HEK293T (cell line): ENCODE data around the gene CHST2.
"Not testable (repeated sequence)": the region's sequence is repeated elsewhere in the genome, so short reads cannot be mapped to it uniquely, and the experiment has no call there.

Experiments used
- CTCF ChIA-PET: fragments of 350-600 bp; formaldehyde crosslinking; extraction: SDS; loops from one replicate; lab custom pipeline; 2021; ENCODE audit warnings: antibody characterized with exemption, inconsistent platforms; lab: Yijun Ruan, JAX
- POLR2A ChIA-PET: fragments of 350-600 bp; formaldehyde crosslinking; extraction: SDS; loops from one replicate; lab custom pipeline; 2020; ENCODE audit warnings: antibody characterized with exemption, inconsistent platforms; lab: Yijun Ruan, JAX
- DNase-seq: peaks from one replicate; pipeline ENCODE4 v3.0.0; 2012; ENCODE audit warnings: mixed read lengths; ENCODE audit errors: extremely low spot score
- ARNT ChIP-seq: fragments of 450-650 bp; IDR thresholded peaks from 2 replicates; pipeline ENCODE4 v1.6.1; 2017; ENCODE audit warnings: mild to moderate bottlenecking
- BHLHE40 ChIP-seq: fragments of 450-650 bp; IDR thresholded peaks from 2 replicates; pipeline ENCODE4 v1.6.1; 2016; ENCODE audit warnings: mild to moderate bottlenecking, moderate library complexity, borderline replicate concordance
- CTBP1 ChIP-seq: fragments of 450-650 bp; IDR thresholded peaks from 2 replicates; pipeline ENCODE4 v1.6.1; 2016; ENCODE audit warnings: borderline replicate concordance
- ELF4 ChIP-seq: fragments of 450-650 bp; IDR thresholded peaks from 2 replicates; pipeline ENCODE4 v1.6.1; 2017; ENCODE audit warnings: antibody characterized with exemption
- FOXA1 ChIP-seq: fragments of 450-650 bp; IDR thresholded peaks from 2 replicates; pipeline ENCODE4 v1.6.1; 2016; ENCODE audit warnings: mild to moderate bottlenecking
- FOXK2 ChIP-seq: fragments of 450-650 bp; IDR thresholded peaks from 2 replicates; pipeline ENCODE4 v1.6.1; 2016; ENCODE audit warnings: mild to moderate bottlenecking
- FOXM1 ChIP-seq: fragments of 450-650 bp; IDR thresholded peaks from 2 replicates; pipeline ENCODE4 v1.6.1; 2017; ENCODE audit warnings: mild to moderate bottlenecking, borderline replicate concordance
- HDGF ChIP-seq: fragments of 450-650 bp; IDR thresholded peaks from 2 replicates; pipeline ENCODE4 v1.6.1; 2017; ENCODE audit warnings: antibody characterized with exemption, borderline replicate concordance
- L3MBTL2 ChIP-seq: fragments of 450-650 bp; conservative IDR thresholded peaks from 2 replicates; pipeline ENCODE4 v1.6.1; 2016; ENCODE audit warnings: mild to moderate bottlenecking
- LEF1 ChIP-seq: fragments of 450-650 bp; IDR thresholded peaks from 2 replicates; pipeline ENCODE4 v1.6.1; 2017; ENCODE audit warnings: mild to moderate bottlenecking, borderline replicate concordance
- NFRKB ChIP-seq: fragments of 450-650 bp; IDR thresholded peaks from 2 replicates; pipeline ENCODE4 v1.6.1; 2016; ENCODE audit warnings: mild to moderate bottlenecking, moderate library complexity
- SP1 ChIP-seq: fragments of 450-650 bp; IDR thresholded peaks from 2 replicates; pipeline ENCODE4 v1.6.1; 2017
- SUZ12 ChIP-seq: fragments of 450-650 bp; IDR thresholded peaks from 2 replicates; pipeline ENCODE4 v1.6.1; 2016; ENCODE audit warnings: mild to moderate bottlenecking
- TARDBP ChIP-seq: fragments of 450-650 bp; IDR thresholded peaks from 2 replicates; pipeline ENCODE4 v1.6.1; 2016
- ZNF384 ChIP-seq: fragments of 450-650 bp; IDR thresholded peaks from 2 replicates; pipeline ENCODE4 v1.6.1; 2016
- TF ChIP-seq, protein P1 (sequence below): fragments of 450-650 bp; IDR thresholded peaks from 2 replicates; pipeline ENCODE4 v1.6.1; 2016

CHST2 gene

DNA sequence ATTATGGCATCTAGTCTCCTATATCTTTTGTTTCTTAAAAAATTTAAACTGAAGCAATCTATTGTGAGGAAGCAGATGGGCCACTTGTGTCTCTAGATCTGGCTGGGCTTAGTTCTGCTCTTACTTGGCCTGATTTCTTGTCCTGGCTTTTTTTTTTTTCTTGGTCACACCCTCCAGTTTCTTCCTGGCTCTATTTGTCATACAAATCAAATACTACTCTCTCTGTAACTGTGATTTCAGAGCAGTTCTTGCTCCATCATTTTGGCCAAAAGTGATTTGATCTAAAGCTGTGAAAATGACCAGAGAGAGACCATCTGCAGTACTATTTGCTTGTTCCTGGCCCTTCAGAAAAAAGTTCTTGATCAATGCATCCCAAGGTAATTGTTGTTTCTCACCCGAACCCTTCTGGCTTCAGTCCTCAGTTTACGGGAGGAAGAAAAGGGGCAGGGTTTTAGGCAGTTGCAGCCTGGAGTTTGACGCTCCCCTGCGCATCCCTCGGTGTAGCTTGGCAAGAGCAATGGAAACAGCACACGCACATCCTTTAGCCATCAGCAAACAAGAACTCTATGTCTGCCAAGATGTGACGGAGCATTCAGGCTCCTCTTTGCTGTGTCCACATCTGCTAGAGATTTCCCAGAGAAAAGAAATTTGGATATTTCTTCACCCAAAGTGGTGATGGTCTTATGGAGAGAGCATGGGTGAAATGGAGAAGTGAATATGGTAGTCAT lies 31.6 kb downstream of the CHST2 start:
- ChIA-PET CTCF (no interaction called here), POLR2A (no interaction called here)
- DNase-seq: no peak
- no peak for TF ChIP-seq LEF1
- TF ChIP-seq NFRKB: no peak

DNA sequence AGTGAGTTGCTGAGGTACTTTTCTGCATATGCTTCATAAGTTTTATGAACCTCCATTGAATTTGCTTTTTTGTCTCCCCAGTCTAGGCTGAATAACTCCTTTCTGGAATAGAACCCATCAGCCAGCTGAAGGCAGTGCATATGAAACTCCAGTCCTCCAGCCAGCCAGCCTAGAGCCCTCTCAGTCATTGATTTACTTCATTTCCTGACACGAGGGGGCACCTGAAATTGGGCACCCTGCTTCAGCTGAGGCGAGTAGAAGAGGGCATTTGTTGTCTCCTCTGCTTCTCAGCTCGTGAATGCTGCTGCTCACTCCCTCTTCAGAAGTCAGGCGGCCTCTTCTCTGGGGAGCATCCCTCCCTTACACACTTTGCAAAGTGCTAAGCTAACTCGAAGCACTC lies 32.5 kb downstream of the CHST2 start:
- DNase-seq: no peak
- ChIA-PET POLR2A (no interaction called here), CTCF (no interaction called here)
- TF ChIP-seq L3MBTL2: no peak
- no peak for TF ChIP-seq LEF1
- TF ChIP-seq ZNF384: no peak
- TF ChIP-seq ELF4: no peak
- TF ChIP-seq FOXA1: no peak
- TF ChIP-seq TARDBP: no peak
- no peak for TF ChIP-seq BHLHE40

DNA sequence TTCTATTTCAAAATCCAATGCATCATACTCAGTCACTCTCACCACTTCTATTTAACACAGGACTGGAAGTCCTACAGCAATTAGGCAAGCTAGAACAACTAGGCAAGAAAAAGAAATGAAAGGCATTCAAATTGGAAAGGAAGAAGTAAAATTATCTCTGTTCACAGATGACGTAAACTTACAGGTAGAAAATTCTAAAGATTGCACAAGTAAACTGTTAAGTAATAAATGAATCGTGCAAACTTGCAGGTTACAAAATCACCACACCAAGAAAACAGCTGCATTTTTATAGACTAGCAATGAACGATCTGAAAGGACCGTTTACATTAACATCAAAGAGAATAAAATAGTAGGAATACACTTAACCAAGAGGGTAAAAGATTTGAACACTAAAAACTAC lies 36.2 kb downstream of the CHST2 start:
- DNase-seq: no peak
- ChIA-PET POLR2A (no interaction called here), CTCF (no interaction called here)
- no peak for TF ChIP-seq ZNF384
- no peak for TF ChIP-seq HDGF
- no peak for TF ChIP-seq CTBP1

DNA sequence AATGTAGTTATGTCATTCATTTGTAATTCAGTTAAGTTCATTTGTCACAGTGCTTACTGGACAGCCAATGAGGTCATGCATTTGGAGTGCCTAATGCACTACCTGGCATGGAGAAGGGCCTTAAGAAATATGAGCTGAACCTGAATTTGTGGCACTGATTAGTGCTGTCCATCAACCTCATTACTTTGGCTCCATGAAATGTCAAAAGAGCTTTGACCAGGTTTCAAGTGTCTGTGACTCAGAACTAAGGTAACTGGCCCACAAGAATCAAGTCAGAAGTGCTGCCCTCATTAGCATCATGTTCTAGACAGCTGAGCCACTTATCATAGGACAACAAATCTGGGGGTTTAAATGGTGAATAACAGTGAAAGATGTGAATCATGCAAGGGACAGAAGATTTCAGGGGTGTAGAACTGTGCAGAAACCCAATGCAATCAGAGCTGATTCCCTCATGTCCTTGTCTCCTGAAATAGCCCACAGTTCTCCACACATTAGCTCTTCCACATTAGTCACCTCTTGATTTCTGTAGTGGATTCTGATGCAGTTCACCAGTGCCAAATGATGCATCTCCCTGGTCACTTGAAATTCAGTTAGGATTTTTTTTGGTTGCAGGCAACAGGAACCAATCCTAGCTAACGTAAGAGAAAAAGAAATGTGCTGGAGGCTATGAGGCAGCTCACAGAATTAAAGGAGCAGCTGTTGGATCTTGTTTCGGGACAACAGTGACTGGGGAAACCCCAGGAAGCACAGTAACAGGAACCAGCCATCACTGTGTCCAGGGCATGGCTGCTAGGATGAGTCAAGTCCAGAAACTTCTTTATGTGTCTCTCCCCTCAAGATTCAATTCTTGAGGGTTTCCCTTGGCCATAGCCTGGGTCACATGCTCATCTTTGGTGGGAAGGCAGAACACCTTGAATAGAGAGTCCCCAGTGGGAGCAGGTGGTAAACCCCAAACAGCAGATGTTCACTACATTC lies 38.7 kb downstream of the CHST2 start:
- TF ChIP-seq, protein P1, sequence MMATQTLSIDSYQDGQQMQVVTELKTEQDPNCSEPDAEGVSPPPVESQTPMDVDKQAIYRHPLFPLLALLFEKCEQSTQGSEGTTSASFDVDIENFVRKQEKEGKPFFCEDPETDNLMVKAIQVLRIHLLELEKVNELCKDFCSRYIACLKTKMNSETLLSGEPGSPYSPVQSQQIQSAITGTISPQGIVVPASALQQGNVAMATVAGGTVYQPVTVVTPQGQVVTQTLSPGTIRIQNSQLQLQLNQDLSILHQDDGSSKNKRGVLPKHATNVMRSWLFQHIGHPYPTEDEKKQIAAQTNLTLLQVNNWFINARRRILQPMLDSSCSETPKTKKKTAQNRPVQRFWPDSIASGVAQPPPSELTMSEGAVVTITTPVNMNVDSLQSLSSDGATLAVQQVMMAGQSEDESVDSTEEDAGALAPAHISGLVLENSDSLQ: peak; percentile 67
- TF ChIP-seq FOXA1 (no peak), SUZ12 (no peak), L3MBTL2 (no peak), HDGF (no peak), FOXM1 (no peak), ZNF384 (no peak), FOXK2 (no peak), ARNT (no peak)
- ChIA-PET CTCF (no interaction called here), POLR2A (no interaction called here)
- no peak for DNase-seq

GRCh38 chr3:143160437-143160836 lies 40.9 kb downstream of the CHST2 start:
- no peak for DNase-seq
- TF ChIP-seq L3MBTL2 (no peak), ELF4 (no peak), FOXK2 (no peak), TARDBP (no peak), FOXA1 (no peak), SP1 (no peak), ZNF384 (no peak)
- TF ChIP-seq, protein P1: no peak
- CTCF ChIA-PET: interaction anchor here (0.6 kb wide), 1 partner anchor 16 kb away, joined by 3 read pairs; no protein-coding TSS in a partner anchor
- POLR2A ChIA-PET: no interaction called here

- TF ChIP-seq, protein P1: no peak
- TF ChIP-seq BHLHE40: no peak
- ChIA-PET POLR2A (no interaction called here), CTCF (no interaction called here)
- DNase-seq: no peak
Observed at GRCh38 chr3:143163562-143164100, 44.1 kb downstream of the CHST2 start.

GRCh38 chr3:143165211-143165610 lies 45.6 kb downstream of the CHST2 start:
- no peak for DNase-seq
- TF ChIP-seq FOXA1 (no peak), HDGF (no peak), FOXM1 (no peak), SUZ12 (no peak), TARDBP (no peak), L3MBTL2 (no peak), BHLHE40 (no peak), SP1 (no peak), NFRKB (no peak), ZNF384 (no peak), CTBP1 (no peak), ELF4 (no peak), FOXK2 (no peak)
- ChIA-PET CTCF (no interaction called here), POLR2A (no interaction called here)

GRCh38 chr3:143165612-143166285 lies 46.2 kb downstream of the CHST2 start:
- POLR2A ChIA-PET, CTCF ChIA-PET, DNase-seq: not testable (repeated sequence)
